Measurements from ENCODE around the gene IL12RB2.

DNA sequence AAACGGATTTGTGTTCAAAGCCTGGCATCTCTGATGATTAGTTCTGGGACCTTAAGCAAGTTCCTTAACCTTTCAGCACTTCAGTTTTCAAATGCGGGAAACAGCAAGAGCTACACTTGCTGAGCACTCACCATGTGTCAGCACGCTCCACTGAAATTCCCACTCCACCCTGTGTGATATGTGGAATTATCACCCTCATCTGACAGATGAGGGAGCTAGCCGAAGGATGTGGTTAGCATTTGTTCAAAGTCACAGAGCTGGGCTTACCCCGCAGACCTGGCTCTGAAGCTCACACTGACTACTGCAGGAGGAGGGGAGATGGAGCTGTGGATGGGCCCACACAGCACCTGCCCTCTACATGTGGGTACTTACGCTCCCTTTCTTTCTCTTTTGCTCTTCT lies 29.1 kb downstream of the IL12RB2 start:
- TF ChIP-seq POLR2AphosphoS5 (IDR thresholded peaks at IDR 0.05; ENCODE audit: low read depth, low read length) (no peak), TCF12 (IDR thresholded peaks at IDR 0.05) (no peak), EZH2phosphoT487 (IDR thresholded peaks at IDR 0.05; ENCODE audit: borderline replicate concordance, low read depth) (no peak), EP300 (IDR thresholded peaks at IDR 0.05; ENCODE audit: borderline replicate concordance in 1 of 2, low read depth in 1 of 2, low read length in 1 of 2) (no peak), GABPA (IDR thresholded peaks at IDR 0.05; ENCODE audit: low read depth) (no peak), YY1 (IDR thresholded peaks at IDR 0.05; ENCODE audit: low read depth) (no peak), JUND (IDR thresholded peaks at IDR 0.05) (no peak), TAF1 (IDR thresholded peaks at IDR 0.05; ENCODE audit: borderline replicate concordance, low read depth, low read length) (no peak), SIN3A (IDR thresholded peaks at IDR 0.05; ENCODE audit: borderline replicate concordance, low read depth, low read length) (no peak), ELF1 (IDR thresholded peaks at IDR 0.05) (no peak), CHD2 (IDR thresholded peaks at IDR 0.05; ENCODE audit: low read length, partially characterized antibody) (no peak)
- TF ChIP-seq, protein P1, sequence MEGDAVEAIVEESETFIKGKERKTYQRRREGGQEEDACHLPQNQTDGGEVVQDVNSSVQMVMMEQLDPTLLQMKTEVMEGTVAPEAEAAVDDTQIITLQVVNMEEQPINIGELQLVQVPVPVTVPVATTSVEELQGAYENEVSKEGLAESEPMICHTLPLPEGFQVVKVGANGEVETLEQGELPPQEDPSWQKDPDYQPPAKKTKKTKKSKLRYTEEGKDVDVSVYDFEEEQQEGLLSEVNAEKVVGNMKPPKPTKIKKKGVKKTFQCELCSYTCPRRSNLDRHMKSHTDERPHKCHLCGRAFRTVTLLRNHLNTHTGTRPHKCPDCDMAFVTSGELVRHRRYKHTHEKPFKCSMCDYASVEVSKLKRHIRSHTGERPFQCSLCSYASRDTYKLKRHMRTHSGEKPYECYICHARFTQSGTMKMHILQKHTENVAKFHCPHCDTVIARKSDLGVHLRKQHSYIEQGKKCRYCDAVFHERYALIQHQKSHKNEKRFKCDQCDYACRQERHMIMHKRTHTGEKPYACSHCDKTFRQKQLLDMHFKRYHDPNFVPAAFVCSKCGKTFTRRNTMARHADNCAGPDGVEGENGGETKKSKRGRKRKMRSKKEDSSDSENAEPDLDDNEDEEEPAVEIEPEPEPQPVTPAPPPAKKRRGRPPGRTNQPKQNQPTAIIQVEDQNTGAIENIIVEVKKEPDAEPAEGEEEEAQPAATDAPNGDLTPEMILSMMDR (IDR thresholded peaks at IDR 0.05) = no peak
- TF ChIP-seq, protein P2, sequence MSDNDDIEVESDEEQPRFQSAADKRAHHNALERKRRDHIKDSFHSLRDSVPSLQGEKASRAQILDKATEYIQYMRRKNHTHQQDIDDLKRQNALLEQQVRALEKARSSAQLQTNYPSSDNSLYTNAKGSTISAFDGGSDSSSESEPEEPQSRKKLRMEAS (IDR thresholded peaks at IDR 0.05; ENCODE audit: low read depth) = no peak

All from SK-N-SH (cell line).